OCI-LY7 (cell line): ENCODE measurements around the gene HMX3. TPM values are rescaled to one million over a fixed set of nuclear protein-coding genes. Genes with fewer than 3 reads are reported as not detected.
"Not testable (repeated sequence)": the region's sequence is repeated elsewhere in the genome, so short reads cannot be mapped to it uniquely, and the experiment has no call there.

Experiments used
- BruUV-seq: library from RNA; stranded (reverse); fragments of 400-500 nt; replicated peaks from 2 replicates; lab custom pipeline; 2021; lab: Mats Ljungman, UMichigan
- CTCF ChIA-PET: fragments of 300-600 bp; sonication (Branson Sonifier 250); formaldehyde crosslinking; loops from one replicate; lab custom pipeline; 2022; ENCODE audit warnings: antibody characterized with exemption; ENCODE audit not compliant: unreplicated experiment; lab: Charles Lee
- POLR2A ChIA-PET: fragments of 300-600 bp; sonication (Branson Sonifier 250); formaldehyde crosslinking; loops from one replicate; lab custom pipeline; 2022; ENCODE audit warnings: antibody characterized with exemption; lab: Charles Lee
- DNase-seq: peaks from one replicate; pipeline ENCODE4 v3.0.0-alpha.2; 2015; ENCODE audit warnings: low spot score
- H2AFZ ChIP-seq: fragments of 200-600 bp; sonication (generic), shearing (Covaris generic); 2 replicates; pipeline ENCODE4 v1.6.1; 2014; ENCODE audit warnings: mild to moderate bottlenecking, antibody characterized with exemption, low read length, moderate library complexity
- H3K27ac ChIP-seq: fragments of 200-600 bp; sonication (generic); 2 replicates; pipeline ENCODE4 v1.5.1; 2014; ENCODE audit warnings: mixed run types, low read depth, mild to moderate bottlenecking, moderate library complexity, low read length, inconsistent platforms; ENCODE audit not compliant: poor library complexity, severe bottlenecking
- H3K36me3 ChIP-seq: fragments of 200-600 bp; sonication (generic); 2 replicates; pipeline ENCODE4 v1.6.1; 2014; ENCODE audit warnings: mild to moderate bottlenecking, antibody characterized with exemption, low read length, moderate library complexity, mixed read lengths; ENCODE audit not compliant: insufficient read depth
- H3K4me1 ChIP-seq: fragments of 200-600 bp; sonication (generic); 2 replicates; pipeline ENCODE4 v1.5.1; 2014; ENCODE audit warnings: mild to moderate bottlenecking, low read length; ENCODE audit not compliant: insufficient read depth, poor library complexity, severe bottlenecking
- H3K4me2 ChIP-seq: fragments of 200-600 bp; sonication (generic); 2 replicates; pipeline ENCODE4 v1.6.1; 2014; ENCODE audit warnings: mild to moderate bottlenecking, low read length
- H3K4me3 ChIP-seq: fragments of 200-600 bp; sonication (generic); 2 replicates; pipeline ENCODE4 v1.5.1; 2014; ENCODE audit warnings: mild to moderate bottlenecking, low read depth, low read length; ENCODE audit not compliant: poor library complexity, severe bottlenecking
- H3K79me2 ChIP-seq: fragments of 200-600 bp; sonication (generic); 2 replicates; pipeline ENCODE4 v1.6.1; 2016; ENCODE audit warnings: low read depth, mild to moderate bottlenecking, low read length, moderate library complexity, mixed read lengths; ENCODE audit not compliant: insufficient read depth
- H3K9me2 ChIP-seq: fragments of 200-600 bp; sonication (generic); 2 replicates; pipeline ENCODE4 v1.6.1; 2016; ENCODE audit warnings: mild to moderate bottlenecking, low read length, mixed read lengths; ENCODE audit not compliant: insufficient read depth
- H3K9me3 ChIP-seq: fragments of 200-600 bp; sonication (generic); 2 replicates; pipeline ENCODE4 v1.6.1; 2014; ENCODE audit warnings: mild to moderate bottlenecking, mixed run types, low read length, mixed read lengths
- H4K20me1 ChIP-seq: fragments of 200-600 bp; sonication (generic); 2 replicates; pipeline ENCODE4 v1.6.1; 2014; ENCODE audit warnings: mild to moderate bottlenecking, antibody characterized with exemption, low read length, moderate library complexity, mixed read lengths; ENCODE audit not compliant: insufficient read depth
- EZH2phosphoT487 ChIP-seq: fragments of 200-600 bp; sonication (generic); IDR thresholded peaks from 2 replicates; pipeline ENCODE4 v1.6.1; 2018; ENCODE audit warnings: low read depth, borderline replicate concordance, mild to moderate bottlenecking, mixed run types, antibody characterized with exemption, low read length, moderate library complexity, mixed read lengths
- intact Hi-C: fragments of 100-400 bp; cut with micrococcal nuclease; formaldehyde crosslinking; loops from one replicate; pipeline ENCODE4 v1.10.0; 2022; ENCODE audit not compliant: unreplicated experiment
- total RNA-seq, 2 experiments: library from RNA; depleted of rRNA in 1 of 2; stranded (reverse); fragments of >200 nt in 1 of 2; shearing (Covaris generic) in 1 of 2; gene quantifications; 2 replicates each; pipeline ENCODE4 v1.2.3, GENCODE V29; 2014 to 2022
- TF ChIP-seq, protein P1 (sequence below): fragments of 200-600 bp; sonication (generic); conservative IDR thresholded peaks from 2 replicates; pipeline ENCODE4 v1.5.1; 2014; ENCODE audit warnings: mild to moderate bottlenecking, antibody characterized with exemption, low read length, moderate library complexity, mixed read lengths

The HMX3 gene
- total RNA-seq, 2 experiments from 2014 or later, result 0.44 TPM; not detected in 1

DNA sequence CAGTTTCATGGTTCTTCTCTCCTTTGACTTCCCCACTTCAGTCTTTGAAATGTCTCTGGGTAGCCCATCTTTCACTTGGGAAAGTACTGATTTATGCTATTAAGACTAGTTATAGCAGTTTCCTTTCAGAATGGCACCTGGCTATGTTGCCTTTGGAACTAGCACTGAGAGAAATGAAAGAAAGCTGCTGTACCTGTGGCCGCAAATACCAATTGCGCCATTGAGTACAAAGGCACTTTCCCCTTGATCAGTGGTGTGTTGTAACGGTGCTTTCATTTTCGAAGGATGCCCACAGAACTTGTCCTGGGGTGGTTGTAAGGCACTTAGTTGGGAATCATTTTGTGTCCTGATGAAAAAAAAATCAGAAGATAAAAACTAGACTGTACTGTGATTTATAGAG lies 35.2 kb downstream of the HMX3 start:
- POLR2A ChIA-PET, result interaction anchor here (2.1 kb wide), 1 partner anchor 17 kb away, joined by 5 read pairs; the partner anchor contains the start of gene BUB3
- H4K20me1 ChIP-seq, result no peaks in the 10 kb centered on the region; the same call in 1 of the 2 replicates
- H2AFZ ChIP-seq, result no peak overlapping the region
- H3K79me2 ChIP-seq, result peaks cover 7% of the 10 kb centered on the region; the same call in 1 of the 2 replicates
- H3K4me2 ChIP-seq, result no peak overlapping the region
- DNase-seq, result no peak
- intact Hi-C loops, result no loop called here
- no peak overlapping the region for H3K4me3 ChIP-seq
- peaks cover 75% of the 10 kb centered on the region for H3K36me3 ChIP-seq
- CTCF ChIA-PET, result no interaction called here
- H3K4me1 ChIP-seq, result no peaks in the 10 kb centered on the region
- no peaks in the 10 kb centered on the region for H3K9me2 ChIP-seq
- no TSS peak for BruUV-seq
- H3K9me3 ChIP-seq, result no peaks in the 10 kb centered on the region
- TF ChIP-seq EZH2phosphoT487, result no peak
- TF ChIP-seq, protein P1, sequence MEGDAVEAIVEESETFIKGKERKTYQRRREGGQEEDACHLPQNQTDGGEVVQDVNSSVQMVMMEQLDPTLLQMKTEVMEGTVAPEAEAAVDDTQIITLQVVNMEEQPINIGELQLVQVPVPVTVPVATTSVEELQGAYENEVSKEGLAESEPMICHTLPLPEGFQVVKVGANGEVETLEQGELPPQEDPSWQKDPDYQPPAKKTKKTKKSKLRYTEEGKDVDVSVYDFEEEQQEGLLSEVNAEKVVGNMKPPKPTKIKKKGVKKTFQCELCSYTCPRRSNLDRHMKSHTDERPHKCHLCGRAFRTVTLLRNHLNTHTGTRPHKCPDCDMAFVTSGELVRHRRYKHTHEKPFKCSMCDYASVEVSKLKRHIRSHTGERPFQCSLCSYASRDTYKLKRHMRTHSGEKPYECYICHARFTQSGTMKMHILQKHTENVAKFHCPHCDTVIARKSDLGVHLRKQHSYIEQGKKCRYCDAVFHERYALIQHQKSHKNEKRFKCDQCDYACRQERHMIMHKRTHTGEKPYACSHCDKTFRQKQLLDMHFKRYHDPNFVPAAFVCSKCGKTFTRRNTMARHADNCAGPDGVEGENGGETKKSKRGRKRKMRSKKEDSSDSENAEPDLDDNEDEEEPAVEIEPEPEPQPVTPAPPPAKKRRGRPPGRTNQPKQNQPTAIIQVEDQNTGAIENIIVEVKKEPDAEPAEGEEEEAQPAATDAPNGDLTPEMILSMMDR, result no peak
- H3K27ac ChIP-seq, result no peak overlapping the region

DNA sequence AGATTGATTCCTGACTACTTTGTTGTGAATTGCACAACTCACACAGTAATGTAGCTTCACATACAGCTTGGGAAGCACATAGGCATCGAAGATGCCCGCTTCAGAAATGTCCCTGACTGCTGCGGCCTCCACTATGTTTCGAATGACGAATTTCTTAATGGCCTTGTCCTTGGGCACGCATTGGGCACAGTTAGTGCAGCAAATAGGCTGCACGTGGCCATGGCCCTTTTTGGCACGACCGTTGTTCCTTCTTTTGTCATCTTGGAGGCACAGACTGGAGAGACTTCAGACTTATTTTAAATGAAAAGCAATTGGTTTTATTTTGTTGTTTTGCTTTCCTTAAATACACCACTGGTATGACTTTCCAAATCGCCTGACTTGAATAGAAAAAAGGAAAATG lies 35.8 kb downstream of the HMX3 start:
- H2AFZ ChIP-seq, H3K4me3 ChIP-seq, H3K9me2 ChIP-seq, CTCF ChIA-PET, H4K20me1 ChIP-seq, DNase-seq, BruUV-seq, H3K4me1 ChIP-seq, intact Hi-C loops, H3K79me2 ChIP-seq, H3K4me2 ChIP-seq, H3K27ac ChIP-seq, H3K9me3 ChIP-seq: not testable (repeated sequence)
- peaks cover 75% of the 10 kb centered on the region for H3K36me3 ChIP-seq
- POLR2A ChIA-PET, result interaction anchor here (1.2 to 2.1 kb wide), 2 partner anchors 18 to 70 kb away, joined by 3 to 5 read pairs; partner anchors contain the start of gene BUB3

DNA sequence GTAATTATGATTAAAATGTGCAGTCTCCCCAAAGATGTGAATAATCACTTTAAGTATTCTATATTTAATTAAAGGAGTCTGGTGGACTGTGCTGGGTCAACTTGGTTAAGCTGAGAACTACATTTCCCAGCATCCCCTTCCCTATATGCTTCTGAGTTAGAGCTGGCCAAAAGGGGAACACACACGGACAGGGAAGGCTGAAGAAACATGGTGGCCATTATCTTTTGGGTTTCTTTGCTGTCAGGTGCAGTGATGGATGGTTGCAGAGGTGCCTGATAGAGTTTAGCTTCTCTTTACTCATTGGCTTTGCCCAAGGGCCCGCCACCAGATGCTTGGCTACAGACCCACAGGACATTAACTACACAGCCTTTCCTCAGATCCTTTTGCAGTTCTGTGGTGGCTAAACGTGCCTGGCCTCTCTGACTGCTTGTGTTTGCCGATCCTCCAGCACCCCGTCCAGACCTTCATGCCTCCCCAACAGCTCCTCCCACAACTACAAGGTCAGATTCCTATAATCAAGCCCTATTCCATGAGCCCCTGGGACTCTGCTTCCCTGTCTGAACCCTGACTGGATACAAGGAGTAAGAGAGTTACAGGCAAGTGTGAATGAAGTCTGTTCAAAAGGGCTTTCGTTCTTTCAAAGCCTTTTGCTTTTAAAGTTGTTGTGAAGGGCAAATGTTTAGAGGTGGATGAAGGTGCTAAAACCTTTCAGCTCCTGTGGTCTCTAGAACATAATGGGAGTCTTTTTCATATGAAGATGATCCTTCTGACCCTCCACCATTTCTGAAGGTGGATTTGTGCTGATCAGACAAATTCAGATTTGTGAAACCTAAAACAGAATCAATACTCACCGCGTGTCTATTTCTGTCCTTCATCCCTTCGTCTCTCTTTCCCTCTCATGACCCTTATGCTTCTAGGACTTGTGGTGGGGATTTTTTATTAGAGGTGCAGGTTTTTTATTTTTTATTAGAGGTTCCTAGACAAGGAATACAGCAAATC lies 39.9 kb downstream of the HMX3 start:
- H3K9me3 ChIP-seq, result no peaks in the 10 kb centered on the region
- no TSS peak for BruUV-seq
- H3K4me1 ChIP-seq, result no peaks in the 10 kb centered on the region
- POLR2A ChIA-PET, result interaction anchor here (0.7 to 0.9 kb wide), 2 partner anchors 9 to 20 kb away, joined by 3 to 4 read pairs; no protein-coding TSS in a partner anchor
- no peak for DNase-seq
- H4K20me1 ChIP-seq, result no peaks in the 10 kb centered on the region
- CTCF ChIA-PET, result no interaction called here
- H3K36me3 ChIP-seq, result peaks cover 43% of the 10 kb centered on the region
- no peak overlapping the region for H2AFZ ChIP-seq
- intact Hi-C loops, result no loop called here
- no peak overlapping the region for H3K4me2 ChIP-seq
- TF ChIP-seq EZH2phosphoT487, result no peak
- TF ChIP-seq, protein P1, result no peak
- H3K4me3 ChIP-seq, result no peak overlapping the region
- H3K9me2 ChIP-seq, result no peaks in the 10 kb centered on the region
- H3K79me2 ChIP-seq, result no peaks in the 10 kb centered on the region
- H3K27ac ChIP-seq, result no peak overlapping the region

DNA sequence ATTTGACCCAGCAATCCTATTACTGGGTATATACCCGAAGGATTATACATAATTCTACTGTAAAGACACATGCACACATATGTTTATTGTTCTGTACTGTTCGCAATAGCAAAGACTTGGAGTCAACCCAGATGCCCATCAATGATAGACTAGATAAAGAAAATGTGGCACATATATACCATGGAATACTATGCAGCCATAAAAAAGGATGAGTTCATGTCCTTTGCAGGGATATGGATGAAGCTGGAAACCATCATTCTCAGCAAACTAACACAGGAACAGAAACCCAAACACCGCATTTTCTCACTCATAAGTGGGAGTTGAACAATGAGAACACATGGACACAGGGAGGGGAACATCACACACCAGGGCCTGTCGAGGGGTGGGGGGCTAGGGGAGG lies 42.6 kb downstream of the HMX3 start:
- CTCF ChIA-PET, H4K20me1 ChIP-seq, H3K9me2 ChIP-seq, intact Hi-C loops, H2AFZ ChIP-seq, H3K4me1 ChIP-seq, H3K4me2 ChIP-seq, BruUV-seq, H3K79me2 ChIP-seq, H3K4me3 ChIP-seq, H3K9me3 ChIP-seq, H3K27ac ChIP-seq, DNase-seq, POLR2A ChIA-PET: not testable (repeated sequence)
- peaks cover 28% of the 10 kb centered on the region for H3K36me3 ChIP-seq
